GM10248 (cell line): ENCODE measurements around the gene PTPRG.

Source experiments
- CTCF ChIA-PET: fragments of 300-600 bp; sonication (Branson Sonifier 250); formaldehyde crosslinking; extraction: SDS; loops from one replicate; lab custom pipeline; 2021; ENCODE audit warnings: antibody characterized with exemption; lab: Yijun Ruan, JAX
- POLR2A ChIA-PET: fragments of 350-650 bp; sonication (Branson Sonifier 250); formaldehyde crosslinking; extraction: SDS; loops from one replicate; lab custom pipeline; 2020; ENCODE audit warnings: antibody characterized with exemption; lab: Yijun Ruan, JAX
- DNase-seq: peaks from one replicate; pipeline ENCODE4 v3.0.0; 2012; ENCODE audit errors: extremely low spot score
- CTCF ChIP-seq: IDR thresholded peaks from 2 replicates; pipeline ENCODE4 v1.5.1; 2012; ENCODE audit warnings: mild to moderate bottlenecking, low read depth; ENCODE audit errors: extremely low read depth, missing control alignments, control extremely low read depth

The PTPRG gene

GRCh38 chr3:62343755-62344154 lies 782.4 kb downstream of the PTPRG start:
- ChIA-PET POLR2A (no interaction called here), CTCF (no interaction called here)
- DNase-seq = no peak
- no peak for TF ChIP-seq CTCF
